GM12878 (cell line): ENCODE results near the gene GRIK5. TPM values are rescaled to one million over a fixed set of nuclear protein-coding genes. Genes with fewer than 3 reads are reported as not detected.
"Not testable (repeated sequence)": the region's sequence is repeated elsewhere in the genome, so short reads cannot be mapped to it uniquely, and the experiment has no call there.

Experiments used
- ATAC-seq: fragments of 200-7000 bp; cut with Tn5 transposase; 3 replicates; pipeline ENCODE4 v1.9.1; 2020; ENCODE audit warnings: mild to moderate bottlenecking, moderate library complexity
- BruUV-seq: library from RNA; stranded (reverse); fragments of 400-500 nt; replicated peaks from 2 replicates; lab custom pipeline; 2021; lab: Mats Ljungman, UMichigan
- CTCF ChIA-PET: fragments of 300-600 bp; sonication (Branson Sonifier 250); formaldehyde crosslinking; extraction: SDS; loops from one replicate; lab custom pipeline; 2021; ENCODE audit warnings: inconsistent platforms; lab: Yijun Ruan, JAX
- POLR2A ChIA-PET: fragments of 350-600 bp; formaldehyde crosslinking; extraction: SDS; loops from one replicate; lab custom pipeline; 2021; ENCODE audit warnings: inconsistent platforms; lab: Charles Lee
- RAD21 ChIA-PET: fragments of 300-600 bp; sonication (Branson Sonifier 250); formaldehyde crosslinking; loops from one replicate; lab custom pipeline; 2023; ENCODE audit warnings: antibody characterized with exemption; ENCODE audit not compliant: unreplicated experiment; lab: Charles Lee
- SMC1A ChIA-PET: fragments of 300-600 bp; sonication (Branson Sonifier 250); formaldehyde crosslinking; loops from one replicate; lab custom pipeline; 2023; ENCODE audit not compliant: unreplicated experiment, uncharacterized antibody; lab: Charles Lee
- DNase-seq: peaks from one replicate; pipeline ENCODE4 v3.0.0-alpha.2; 2011; ENCODE audit warnings: low read depth, low spot score
- FAIRE-seq: peaks from 3 replicates; lab custom pipeline; 2011; peaks lifted over from hg19 to GRCh38; lab: Jason Lieb, UNC
- H2AFZ ChIP-seq: 2 replicates; pipeline ENCODE4 v1.6.0; 2011; ENCODE audit warnings: low read depth, low read length, control low read depth; ENCODE audit not compliant: control insufficient read depth
- H3K27ac ChIP-seq: 2 replicates; pipeline ENCODE4 v1.5.1; 2011; ENCODE audit warnings: control low read depth; ENCODE audit not compliant: control insufficient read depth, insufficient read depth
- H3K27me3 ChIP-seq, 2 experiments: replicated peaks in 1 of 2; 2 replicates each; pipeline versions ENCODE4 v1.6.0 to v1.6.1; 2011; ENCODE audit warnings: low read length in 1 of 2; ENCODE audit not compliant: control insufficient read depth in 2 of 2, insufficient read depth in 2 of 2
- H3K36me3 ChIP-seq, 2 experiments: 2 replicates each; pipeline ENCODE4 v1.5.1; 2011; ENCODE audit warnings: low read length in 1 of 2; ENCODE audit not compliant: control insufficient read depth in 2 of 2, insufficient read depth in 2 of 2
- H3K4me1 ChIP-seq: 2 replicates; pipeline ENCODE4 v1.6.1; 2011; ENCODE audit warnings: mild to moderate bottlenecking, low read length, moderate library complexity, mixed read lengths; ENCODE audit not compliant: control insufficient read depth, insufficient read depth
- H3K4me2 ChIP-seq: 2 replicates; pipeline ENCODE4 v1.6.0; 2011; ENCODE audit warnings: control low read depth; ENCODE audit not compliant: control insufficient read depth, insufficient read depth
- H3K4me3 ChIP-seq: fragments of 200-600 bp; sonication (generic); 2 replicates; pipeline ENCODE4 v1.5.1; 2016
- H3K79me2 ChIP-seq: 2 replicates; pipeline ENCODE4 v1.6.0; 2011; ENCODE audit warnings: low read length; ENCODE audit not compliant: control insufficient read depth, insufficient read depth
- H3K9ac ChIP-seq: 2 replicates; pipeline ENCODE4 v1.8.0; 2011; ENCODE audit warnings: low read length, control low read depth, mixed read lengths; ENCODE audit not compliant: control insufficient read depth, insufficient read depth
- H3K9me3 ChIP-seq: replicated peaks from 3 replicates; pipeline ENCODE4 v1.5.1; 2011; ENCODE audit warnings: mild to moderate bottlenecking, low read length; ENCODE audit not compliant: control insufficient read depth, insufficient read depth
- H4K20me1 ChIP-seq: 2 replicates; pipeline ENCODE4 v1.6.0; 2011; ENCODE audit not compliant: control insufficient read depth, insufficient read depth
- CTCF ChIP-seq, 3 experiments: IDR thresholded peaks in 2 of 3; conservative IDR thresholded peaks in 1 of 3; 2 replicates each; pipeline ENCODE4 v1.5.1; 2011; ENCODE audit warnings: low read depth in 3 of 3, low read length in 3 of 3, mild to moderate bottlenecking in 3 of 3, control low read depth in 2 of 3, moderate library complexity in 2 of 3, inconsistent platforms in 1 of 3, mixed read lengths in 1 of 3; ENCODE audit not compliant: control insufficient read depth in 2 of 3, insufficient read depth in 1 of 3; ENCODE audit errors: extremely low read depth in 1 of 3
- RAD21 ChIP-seq: IDR thresholded peaks from 2 replicates; pipeline ENCODE4 v1.6.1; 2011; ENCODE audit warnings: mild to moderate bottlenecking, low read depth, low read length, moderate library complexity; ENCODE audit not compliant: insufficient read depth
- SMC3 ChIP-seq: IDR thresholded peaks from 2 replicates; pipeline ENCODE4 v1.6.1; 2011; ENCODE audit warnings: low read length, improper control_type of control experiment, borderline replicate concordance
- WGBS: methylation state at CpG from one replicate; pipeline ENCODE4 v1.1.6; 2016; ENCODE audit warnings: low lambda C conversion rate; ENCODE audit not compliant: insufficient replicate concordance, insufficient coverage; ENCODE audit errors: missing lambda C conversion rate; 5-methylcytosine and 5-hydroxymethylcytosine counted together
- in situ Hi-C: fragments of 300-500 bp; cut with MboI; formaldehyde crosslinking; loops from 9 replicates; pipeline ENCODE4 v1.14.3; 2018; ENCODE audit warnings: mixed read lengths
- intact Hi-C: fragments of 100-400 bp; cut with micrococcal nuclease; formaldehyde crosslinking; loops from one replicate; pipeline ENCODE4 v1.14.2; 2022; ENCODE audit not compliant: unreplicated experiment
- polyA plus RNA-seq, 11 experiments: library from polyadenylated mRNA; depleted of rRNA in 4 of 11; unstranded in 6 of 11; stranded (reverse) in 5 of 11; fragments of >200 nt; fragmentation: Nextera tagmentation in 4 of 11; fragmentation: Illumina TruSeq in 1 of 11; extraction: Ambion mirVana in 4 of 11; extraction: Trizol in 1 of 11; gene quantifications; 1 replicate in 1 of 11; 2 replicates in 10 of 11; pipeline versions ENCODE4 v1.2.1 to v1.2.3, GENCODE V29; 2011 to 2016; ENCODE audit warnings: inconsistent platforms in 2 of 11, missing spikeins in 2 of 11, low read depth in 1 of 11
- total RNA-seq, 4 experiments: library from RNA; depleted of rRNA in 3 of 4; stranded (reverse); fragments of >200 nt in 3 of 4; fragmentation: Illumina TruSeq in 1 of 4; extraction: Trizol in 1 of 4; gene quantifications; 2 replicates each; pipeline versions ENCODE4 v1.2.1 to v1.2.3, GENCODE V29; 2013 to 2021

The GRIK5 gene
- total and polyA plus RNA-seq, 10 of the 15 experiments (the other 5 are each of a cell fraction or from before 2014, with no cell fraction given), result 0.03 to 0.23 (median 0.07) TPM; not detected in 3

DNA sequence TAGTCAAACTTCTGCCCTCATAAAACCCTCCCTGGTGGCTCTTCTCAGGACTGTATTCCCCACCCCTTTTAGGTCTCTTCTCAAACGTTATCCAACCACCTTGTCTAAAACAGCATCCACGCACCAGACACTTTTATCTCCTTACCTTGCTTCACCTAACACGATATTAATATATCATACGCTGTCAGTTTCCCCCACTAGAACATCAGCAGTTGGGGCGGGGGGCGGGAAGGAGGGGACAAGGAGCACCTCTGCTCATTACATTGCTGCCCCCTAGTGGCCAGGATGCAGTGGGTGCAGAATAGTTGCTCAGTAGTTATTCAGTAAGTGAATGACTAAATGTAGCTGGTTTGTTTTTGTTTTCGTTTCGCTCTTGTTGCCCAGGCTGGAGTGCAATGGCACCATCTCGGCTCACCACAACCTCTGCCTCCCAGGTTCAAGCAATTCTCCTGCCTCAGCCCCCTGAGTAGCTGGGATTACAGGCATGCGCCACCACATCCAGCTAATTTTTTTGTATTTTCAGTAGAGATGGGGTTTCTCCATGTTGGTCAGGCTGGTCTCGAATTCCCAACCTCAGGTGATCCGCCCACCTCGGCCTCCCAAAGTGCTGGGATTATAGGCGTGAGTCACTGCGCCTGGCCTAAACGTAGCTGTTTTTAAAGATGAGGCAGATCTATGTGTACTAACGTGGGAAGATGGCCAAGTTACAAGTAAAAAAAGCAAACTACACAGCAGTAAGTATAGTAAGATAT lies 35.2 kb downstream of the GRIK5 start:
- POLR2A ChIA-PET, H3K9ac ChIP-seq, H3K27me3 ChIP-seq, BruUV-seq, H3K79me2 ChIP-seq, H4K20me1 ChIP-seq, H3K4me1 ChIP-seq, intact Hi-C loops, H3K27ac ChIP-seq, H3K9me3 ChIP-seq, H3K36me3 ChIP-seq, in situ Hi-C loops: not testable (repeated sequence)
- FAIRE-seq, result peak; percentile 93
- peak overlapping the region; percentile 37; the same call in 1 of the 2 replicates for H2AFZ ChIP-seq
- 15% methylated on average over 17 of the region's 17 CpGs for WGBS
- DNase-seq, result peak; percentile 23
- peak; percentile 99 for ATAC-seq
- TF ChIP-seq CTCF (IDR thresholded peaks at IDR 0.05 in 2 of 3, conservative IDR thresholded peaks at IDR 0.05 in 1 of 3; ENCODE audit: control insufficient read depth in 2 of 3, extremely low read depth in 1 of 3, insufficient read depth in 1 of 3, low read depth in 3 of 3, low read length in 3 of 3) (peak; percentile 76 to 90 (median 87)), RAD21 (peak; percentile 63), SMC3 (peak; percentile 34; the same call in 1 of the 2 replicates)
- peak overlapping the region; percentile 35; the same call in 1 of the 2 replicates for H3K4me2 ChIP-seq
- ChIA-PET CTCF (interaction anchor here (0.6 to 1.2 kb wide), 26 partner anchors 11 to 331 kb away, joined by 3 to 11 read pairs (median 4); partner anchors contain the start of gene RABAC1), SMC1A (interaction anchor here (0.6 to 0.9 kb wide), 3 partner anchors 11 to 525 kb away, joined by 3 to 4 read pairs (median 3); no protein-coding TSS in a partner anchor), RAD21 (interaction anchor here (0.7 to 1.1 kb wide), 2 partner anchors 15 to 76 kb away, joined by 3 read pairs; no protein-coding TSS in a partner anchor)
- H3K4me3 ChIP-seq, result peak overlapping the region; percentile 23; the same call in 1 of the 2 replicates
